Measurements from ENCODE around the gene OR10G3. TPM values are rescaled to one million over a fixed set of nuclear protein-coding genes. Genes with fewer than 3 reads are reported as not detected.
A peak's percentile ranks its signal among the peaks of the same experiment; 100 is the strongest.

Gene OR10G3
- total RNA-seq, 2 donors from 2014 or later = not detected

GRCh38 chr14:21575661-21576060 is 4.2 kb downstream of the OR10G3 start:
- TF ChIP-seq CTCF (conservative IDR thresholded peaks at IDR 0.05) = no peak
- 88 to 90% methylated on average over 6 of the region's 6 CpGs for WGBS, 2 experiments (ENCODE audit: insufficient coverage in 1 of 2, insufficient read length in 1 of 2)
- Mint-ChIP-seq H3K36me3 (ENCODE audit: low read depth) (no peaks in the 10 kb centered on the region), H3K27me3 (ENCODE audit: insufficient read depth) (no peaks in the 10 kb centered on the region), H3K9me3 (peaks cover 7% of the 10 kb centered on the region), H3K4me1 (no peaks in the 10 kb centered on the region), H3K27ac (no peak overlapping the region), H3K4me3 (no peak overlapping the region)
- Histone ChIP-seq H3K9me3 (ENCODE audit: control insufficient read depth, low read length) (no peaks in the 10 kb centered on the region), H3K36me3 (ENCODE audit: control insufficient read depth, insufficient read depth, low read length) (no peaks in the 10 kb centered on the region), H3K27ac (ENCODE audit: low read depth, low read length) (no peak overlapping the region), H3K27me3 (ENCODE audit: control insufficient read depth, insufficient read depth, low read length, poor library complexity, severe bottlenecking) (no peaks in the 10 kb centered on the region), H3K9ac (ENCODE audit: extremely low read depth, low read length, poor library complexity, severe bottlenecking) (no peak overlapping the region), H3K4me1 (ENCODE audit: control insufficient read depth, insufficient read depth, low read length) (no peaks in the 10 kb centered on the region), H3K4me3 (ENCODE audit: low read length) (no peak overlapping the region)
- DNase-seq = no peak

- H3K4me3 ChIP-seq (ENCODE audit: low read length) = no peak overlapping the region
- H3K4me1 ChIP-seq (ENCODE audit: control insufficient read depth, insufficient read depth, low read length) = no peaks in the 10 kb centered on the region
- Mint-ChIP-seq H3K9me3 (peaks cover 7% of the 10 kb centered on the region), H3K27me3 (ENCODE audit: insufficient read depth) (no peaks in the 10 kb centered on the region), H3K4me3 (no peak overlapping the region), H3K36me3 (ENCODE audit: low read depth) (no peaks in the 10 kb centered on the region), H3K27ac (no peak overlapping the region), H3K4me1 (no peaks in the 10 kb centered on the region)
- H3K27ac ChIP-seq (ENCODE audit: low read depth, low read length) = no peak overlapping the region
- no peak for DNase-seq
- H3K9ac ChIP-seq (ENCODE audit: extremely low read depth, low read length, poor library complexity, severe bottlenecking) = no peak overlapping the region
- no peaks in the 10 kb centered on the region for H3K27me3 ChIP-seq (ENCODE audit: control insufficient read depth, insufficient read depth, low read length, poor library complexity, severe bottlenecking)
- no peaks in the 10 kb centered on the region for H3K36me3 ChIP-seq (ENCODE audit: control insufficient read depth, insufficient read depth, low read length)
- H3K9me3 ChIP-seq (ENCODE audit: control insufficient read depth, low read length) = no peaks in the 10 kb centered on the region
- no peak for TF ChIP-seq CTCF (conservative IDR thresholded peaks at IDR 0.05)
Observed at GRCh38 chr14:21572604-21573003, 7.3 kb downstream of the OR10G3 start.

GRCh38 chr14:21558703-21559170 is 21.1 kb downstream of the OR10G3 start:
- no peak overlapping the region for H3K4me3 Mint-ChIP-seq
- H3K9me3 Mint-ChIP-seq = no peaks in the 10 kb centered on the region
- no peak for DNase-seq
- Histone ChIP-seq H3K4me1 (ENCODE audit: control insufficient read depth, insufficient read depth, low read length) (no peaks in the 10 kb centered on the region), H3K4me3 (ENCODE audit: low read length) (no peak overlapping the region), H3K9ac (ENCODE audit: extremely low read depth, low read length, poor library complexity, severe bottlenecking) (no peak overlapping the region), H3K27me3 (ENCODE audit: control insufficient read depth, insufficient read depth, low read length, poor library complexity, severe bottlenecking) (no peaks in the 10 kb centered on the region), H3K27ac (ENCODE audit: low read depth, low read length) (no peak overlapping the region), H3K9me3 (ENCODE audit: control insufficient read depth, low read length) (no peaks in the 10 kb centered on the region), H3K36me3 (ENCODE audit: control insufficient read depth, insufficient read depth, low read length) (no peaks in the 10 kb centered on the region)
- no peaks in the 10 kb centered on the region for H3K27me3 Mint-ChIP-seq (ENCODE audit: insufficient read depth)
- no peak for TF ChIP-seq CTCF (conservative IDR thresholded peaks at IDR 0.05)
- peaks cover 10% of the 10 kb centered on the region for H3K4me1 Mint-ChIP-seq
- H3K36me3 Mint-ChIP-seq (ENCODE audit: low read depth) = no peaks in the 10 kb centered on the region
- WGBS, 2 experiments (ENCODE audit: insufficient coverage in 1 of 2, insufficient read length in 1 of 2) = 93% methylated on average over 8 of the region's 8 CpGs
- H3K27ac Mint-ChIP-seq = peak overlapping the region; percentile 53
